ENCODE measurements around the gene MT1X. TPM values are rescaled to one million over a fixed set of nuclear protein-coding genes. Genes with fewer than 3 reads are reported as not detected.

MT1X gene
- polyA plus RNA-seq, 2 of the 4 experiments (the other 2 are of a cell fraction): 44.0 to 131 TPM

GRCh38 chr16:56649820-56650219 lies 32.5 kb upstream of the MT1X start:
- ATAC-seq: no peak
- TF ChIP-seq FOSB (CRISPR knock-in tag; IDR thresholded peaks at IDR 0.05) (no peak), HMGXB4 (CRISPR knock-in tag; IDR thresholded peaks at IDR 0.05; ENCODE audit: borderline replicate concordance) (no peak), HES2 (IDR thresholded peaks at IDR 0.05) (no peak), EHMT2 (IDR thresholded peaks at IDR 0.05; ENCODE audit: low read depth) (no peak), NPAS2 (CRISPR knock-in tag; IDR thresholded peaks at IDR 0.05; ENCODE audit: borderline replicate concordance) (no peak), JUNB (IDR thresholded peaks at IDR 0.05) (no peak)

GRCh38 chr16:56651586-56651985 lies 30.7 kb upstream of the MT1X start, which contains the start of gene MT1B:
Gene MT1B (plus strand): TSS chr16:56651886. CDS start chr16:56651954, 68 bp downstream.
- POLR2A ChIA-PET: no interaction called here
- CTCF ChIA-PET: interaction anchor here (1.0 to 25.6 kb wide), 3 partner anchors 8 to 42 kb away, joined by 3 to 340 read pairs (median 15); partner anchors contain the start of gene MT2A
- TF ChIP-seq SMC3 (IDR thresholded peaks at IDR 0.05): no peak
- TF ChIP-seq FOSB (CRISPR knock-in tag; IDR thresholded peaks at IDR 0.05): no peak
- TF ChIP-seq HOXB13 (CRISPR knock-in tag; IDR thresholded peaks at IDR 0.05; ENCODE audit: low read depth): no peak
- no peak for TF ChIP-seq KDM5A (IDR thresholded peaks at IDR 0.05)
- Histone ChIP-seq H3K4me3 (no peak within 1 kb of the TSS), H3K4me1 (peaks cover 8% of the 10 kb centered on the region; the same call in 1 of the 3 replicates), H3K27ac (no peak within 1 kb of the TSS), H3K4me2 (no peak within 1 kb of the TSS), H3K9me3 (no peaks in the 10 kb centered on the region)
- 74% methylated on average over 6 of the region's 7 CpGs for WGBS (ENCODE audit: missing lambda C conversion rate)
- ATAC-seq (peak in 1 of 2 experiments; percentile 30; a peak in 1 of 6 replicates), FAIRE-seq (no peak), DNase-seq (ENCODE audit: low read depth in 1 of 2, low spot score in 1 of 2) (no peak)

More at GRCh38 chr16:56649820-56650219, 32.5 kb upstream of the MT1X start:
- Histone ChIP-seq H3K4me1 (peaks cover 8% of the 10 kb centered on the region; the same call in 1 of the 3 replicates), H3K4me2 (no peak overlapping the region), H3K4me3 (no peak overlapping the region), H3K9me3 (no peaks in the 10 kb centered on the region), H3K27ac (no peak overlapping the region)
- 43% methylated on average over 3 of the region's 3 CpGs for WGBS (ENCODE audit: missing lambda C conversion rate)
- FAIRE-seq: no peak
- ChIA-PET POLR2A (no interaction called here), CTCF (interaction anchor here (25.6 kb wide), 1 partner anchor 40 kb away, joined by 340 read pairs; the partner anchor contains the start of gene MT2A)
- DNase-seq (ENCODE audit: low read depth in 1 of 2, low spot score in 1 of 2): peak in 1 of 2 experiments; percentile 10

GRCh38 chr16:56652600-56652999 lies 29.7 kb upstream of the MT1X start:
- FAIRE-seq (no peak), DNase-seq (ENCODE audit: low read depth in 1 of 2, low spot score in 1 of 2) (no peak), ATAC-seq (no peak)
- ChIA-PET POLR2A (no interaction called here), CTCF (interaction anchor here (1.3 to 25.6 kb wide), 3 partner anchors 9 to 43 kb away, joined by 5 to 340 read pairs (median 15); partner anchors contain the start of gene MT2A)
- Histone ChIP-seq H3K9me3 (no peaks in the 10 kb centered on the region), H3K4me2 (no peak overlapping the region), H3K27ac (no peak overlapping the region), H3K4me3 (no peak overlapping the region), H3K4me1 (peaks cover 14% of the 10 kb centered on the region; the same call in 2 of the 3 replicates)
- WGBS (ENCODE audit: missing lambda C conversion rate): 50% methylated on average over 1 of the region's 1 CpG
- TF ChIP-seq HMGXB4 (CRISPR knock-in tag; IDR thresholded peaks at IDR 0.05; ENCODE audit: borderline replicate concordance): no peak
- no peak for TF ChIP-seq CTCF (IDR thresholded peaks at IDR 0.05)
- TF ChIP-seq KDM5A (IDR thresholded peaks at IDR 0.05): no peak
- no peak for TF ChIP-seq CBX8 (IDR thresholded peaks at IDR 0.05)
- no peak for TF ChIP-seq ESRRA (IDR thresholded peaks at IDR 0.05; ENCODE audit: borderline replicate concordance, low read length)
- TF ChIP-seq JUNB (IDR thresholded peaks at IDR 0.05): no peak
- TF ChIP-seq CBX2 (IDR thresholded peaks at IDR 0.05; ENCODE audit: borderline replicate concordance, low read depth): no peak
- no peak for TF ChIP-seq MAX (IDR thresholded peaks at IDR 0.05)
- TF ChIP-seq MAZ (IDR thresholded peaks at IDR 0.05; ENCODE audit: borderline replicate concordance, low read depth, low read length): no peak
- TF ChIP-seq RFX5 (IDR thresholded peaks at IDR 0.05): no peak
- TF ChIP-seq ZC3H11A (IDR thresholded peaks at IDR 0.05): no peak
